Epidermal melanocyte (primary cell): ENCODE results near the gene LCMT1.

Source experiments
- DNase-seq: peaks from one replicate; pipeline ENCODE4 v3.0.0; 2011; ENCODE audit warnings: low spot score; ENCODE audit not compliant: insufficient read length

LCMT1 gene

DNA sequence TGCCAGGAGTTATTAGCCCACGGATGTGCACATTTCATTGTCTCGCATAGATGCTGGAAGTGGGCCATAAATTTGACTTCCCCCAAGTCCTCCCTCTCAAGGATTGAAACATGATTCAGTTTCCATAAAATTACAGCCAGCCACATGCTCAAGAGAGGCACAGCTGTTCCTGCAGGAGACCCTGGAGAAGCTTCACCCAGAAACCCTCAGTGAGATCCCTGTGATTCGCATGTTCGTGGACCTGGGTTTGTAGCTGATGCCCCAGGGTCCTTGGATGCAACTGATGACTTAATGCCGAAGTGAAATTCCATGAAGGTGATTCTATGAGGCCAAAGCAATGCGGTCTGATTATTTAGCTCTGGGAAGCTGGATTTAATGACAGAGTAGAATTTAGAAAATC lies 80.6 kb downstream of the LCMT1 start:
- DNase-seq: no peak

DNA sequence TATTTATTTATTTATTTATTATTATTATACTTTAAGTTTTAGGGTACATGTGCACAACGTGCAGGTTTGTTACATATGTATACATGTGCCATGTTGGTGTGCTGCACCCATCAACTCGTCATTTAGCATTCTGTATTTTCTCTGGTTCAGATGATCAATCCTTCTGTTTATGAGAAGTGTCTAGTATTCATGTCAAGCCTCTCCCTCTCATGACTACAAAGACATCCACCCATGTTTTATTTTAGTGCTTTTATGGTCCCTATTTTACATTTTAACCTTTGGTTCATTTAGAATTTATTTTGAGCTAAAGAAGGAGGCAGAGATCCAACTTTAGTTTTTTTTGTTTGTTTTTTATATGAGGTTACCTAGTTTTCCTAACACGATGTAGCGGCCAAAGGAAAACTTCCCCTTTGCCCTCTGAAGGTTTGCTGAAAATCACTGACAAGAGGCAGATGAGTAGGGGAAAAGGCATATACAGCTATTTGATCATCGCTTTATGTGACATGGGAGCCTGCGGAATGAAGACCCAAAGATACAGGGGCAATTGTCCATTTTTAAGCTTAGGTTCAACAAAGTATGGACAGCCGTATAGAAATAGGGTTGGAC lies 82.8 kb downstream of the LCMT1 start:
- DNase-seq: no peak

DNA sequence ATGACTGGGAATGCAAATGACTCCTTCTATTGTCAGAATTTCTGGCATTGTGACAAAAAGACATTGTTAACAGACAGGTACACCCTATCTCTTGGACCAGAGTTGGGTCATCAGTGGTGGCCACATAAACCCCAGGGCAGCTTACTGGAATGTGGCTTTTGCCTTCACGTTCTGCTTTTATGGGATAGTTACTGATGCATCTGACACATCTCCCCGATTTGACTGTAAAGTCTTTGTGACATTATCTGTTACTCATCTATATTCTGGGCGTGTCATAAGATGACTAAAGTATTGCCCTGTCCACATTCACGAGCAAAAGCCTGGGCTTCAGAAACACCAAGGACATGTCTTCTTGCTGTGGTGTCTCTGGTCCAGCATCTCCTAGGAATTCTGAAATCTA lies 86.5 kb downstream of the LCMT1 start:
- no peak for DNase-seq

DNA sequence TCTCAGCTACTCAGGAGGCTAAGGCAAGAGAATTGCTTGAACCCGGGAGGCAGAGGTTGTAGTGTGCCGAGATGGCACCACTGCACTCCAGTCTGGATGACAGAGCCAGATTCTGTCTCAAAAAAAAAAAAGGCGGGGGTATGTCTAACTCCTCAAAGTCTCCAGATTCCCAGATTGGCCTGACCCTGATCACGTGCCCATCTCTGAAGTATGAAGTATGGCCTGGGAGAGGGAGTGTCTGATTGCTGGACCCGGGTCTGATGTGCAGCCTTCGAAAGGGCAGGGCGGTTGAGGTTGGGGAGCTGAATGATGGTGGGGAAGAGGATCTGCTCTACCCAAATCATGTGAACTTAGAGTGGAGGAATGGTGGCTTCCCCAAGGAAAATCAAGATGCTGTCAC lies 87.9 kb downstream of the LCMT1 start:
- no peak for DNase-seq

DNA sequence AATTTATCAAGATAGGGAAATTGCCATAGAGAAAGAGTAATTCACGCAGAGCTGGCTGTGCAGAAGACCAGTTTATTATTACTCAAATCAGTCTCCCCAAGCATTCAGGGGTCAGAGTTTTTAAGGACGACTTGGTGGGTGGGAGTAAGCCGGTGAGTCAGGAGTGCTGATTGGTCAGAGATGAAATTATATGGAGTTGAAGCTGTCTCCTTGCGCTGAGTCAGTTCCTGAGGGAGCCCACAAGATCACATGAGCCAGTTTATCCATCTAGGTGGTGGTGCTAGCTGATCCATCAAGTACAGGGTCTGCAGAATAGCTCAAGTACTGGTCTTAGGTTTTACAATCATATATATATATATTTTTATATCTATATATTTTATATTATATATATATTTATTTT lies 99.2 kb downstream of the LCMT1 start:
- DNase-seq: no peak

DNA sequence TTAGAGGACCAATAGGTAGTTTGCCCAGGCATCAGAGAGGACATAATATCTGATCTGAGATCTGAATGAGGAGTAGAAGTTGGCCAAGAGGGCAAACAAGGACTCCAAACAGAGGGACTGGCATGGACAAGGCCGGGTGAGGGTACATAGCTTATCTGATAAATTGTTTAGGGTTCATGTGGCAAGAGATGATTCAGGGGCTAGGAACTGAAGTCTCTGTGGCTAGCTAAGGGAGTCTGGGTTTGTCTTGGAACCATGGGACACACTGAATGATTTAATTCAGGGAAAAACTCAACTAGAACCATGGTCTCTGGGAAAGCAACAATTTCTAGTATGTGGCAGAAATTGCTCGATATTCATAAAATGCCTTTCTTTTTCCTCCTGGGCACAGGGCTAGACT lies 101.1 kb downstream of the LCMT1 start:
- DNase-seq: no peak

DNA sequence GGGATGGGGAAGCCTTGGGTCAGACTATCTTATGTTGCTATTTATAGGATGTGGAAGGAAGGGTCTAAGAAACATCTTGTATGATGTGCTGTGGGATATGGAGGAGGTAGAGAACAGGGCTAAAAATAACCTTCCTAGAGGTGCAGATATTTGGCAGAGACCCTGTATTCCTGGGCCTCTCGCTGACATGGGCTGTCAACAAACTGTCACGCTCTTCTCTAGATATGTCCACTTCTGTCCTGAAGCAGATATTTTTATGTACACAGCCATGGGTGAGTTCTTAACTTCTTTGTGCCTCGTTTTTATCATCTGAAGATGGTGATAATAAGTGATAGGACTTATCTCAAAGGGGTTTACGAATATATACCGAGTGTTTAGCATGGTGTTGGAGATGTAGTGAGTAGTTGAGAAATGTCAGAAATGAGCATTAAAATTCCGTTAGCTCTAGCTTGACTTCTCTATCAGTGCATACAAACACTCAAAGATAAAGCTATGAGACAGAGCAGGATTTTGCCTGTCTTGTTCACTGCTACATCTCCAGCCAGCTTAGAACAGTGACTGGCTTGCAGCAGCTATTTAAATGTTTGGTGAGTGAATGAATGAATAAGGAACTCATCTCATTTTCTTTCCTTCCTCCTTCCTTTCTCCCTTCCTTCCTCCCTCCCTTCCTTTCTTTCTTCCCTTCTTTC lies 102.3 kb downstream of the LCMT1 start:
- no peak for DNase-seq

DNA sequence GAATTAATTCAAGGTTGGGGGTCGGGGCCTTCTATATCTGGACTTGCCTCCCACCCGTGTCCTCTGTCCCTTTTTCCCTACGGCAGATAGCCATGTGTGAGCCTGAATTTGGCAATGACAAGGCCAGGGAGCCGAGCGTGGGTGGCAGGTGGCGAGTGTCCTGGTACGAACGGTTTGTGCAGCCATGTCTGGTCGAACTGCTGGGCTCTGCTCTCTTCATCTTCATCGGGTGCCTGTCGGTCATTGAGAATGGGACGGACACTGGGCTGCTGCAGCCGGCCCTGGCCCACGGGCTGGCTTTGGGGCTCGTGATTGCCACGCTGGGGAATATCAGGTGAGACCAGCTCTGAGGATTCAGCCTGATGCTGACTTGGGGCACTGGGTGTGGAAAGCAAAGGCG lies 105.6 kb downstream of the LCMT1 start:
- no peak for DNase-seq

DNA sequence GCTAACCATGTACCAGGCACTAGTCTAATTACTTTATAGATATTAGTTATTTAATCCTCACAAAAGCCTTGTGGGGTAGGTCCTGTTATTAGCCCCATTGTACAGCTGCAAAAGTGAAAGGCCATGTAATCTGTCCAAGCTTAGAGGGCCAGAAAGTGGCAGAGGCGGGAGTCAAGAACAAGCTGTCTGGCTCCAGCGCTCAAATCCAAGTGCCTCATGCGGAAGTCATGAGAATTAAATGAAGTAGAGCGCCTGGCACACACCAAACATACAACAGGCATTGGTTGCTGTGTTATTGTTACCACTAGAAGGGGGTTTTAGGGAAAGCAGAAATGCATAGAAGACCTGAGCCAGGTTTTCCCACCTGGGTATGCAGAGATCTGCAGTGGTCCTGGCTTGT lies 106.4 kb downstream of the LCMT1 start:
- no peak for DNase-seq

DNA sequence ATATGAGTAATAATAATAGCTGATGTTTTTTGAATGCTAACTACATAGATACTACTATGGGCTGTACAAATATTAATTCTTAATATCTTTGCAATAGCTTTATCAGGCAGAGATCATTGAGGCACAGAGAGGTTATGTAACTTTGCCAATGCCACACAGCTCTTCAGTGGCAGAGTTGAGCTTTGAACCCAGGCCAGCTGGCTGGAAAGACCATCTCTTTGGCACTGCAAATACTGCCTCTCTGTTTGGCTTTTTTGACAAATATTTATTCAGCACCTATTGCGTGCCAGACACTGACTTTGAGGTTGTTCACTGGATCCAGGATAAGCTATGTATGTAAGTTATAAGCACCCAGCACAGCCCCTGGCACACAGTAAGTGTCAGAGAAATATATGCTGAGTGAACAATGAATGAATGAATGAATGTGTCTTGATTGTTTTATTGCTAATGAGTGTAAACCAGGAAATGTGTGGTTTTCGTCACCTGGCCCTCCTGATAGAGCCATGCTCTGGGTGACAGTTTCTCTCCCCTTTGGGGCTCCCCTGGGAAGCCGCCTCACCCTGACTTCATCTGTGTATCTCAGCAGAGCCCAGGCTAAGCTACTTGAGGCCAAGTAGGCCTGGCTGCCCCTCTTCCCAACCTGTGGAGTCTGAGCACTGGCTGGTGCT lies 107.7 kb downstream of the LCMT1 start:
- no peak for DNase-seq

DNA sequence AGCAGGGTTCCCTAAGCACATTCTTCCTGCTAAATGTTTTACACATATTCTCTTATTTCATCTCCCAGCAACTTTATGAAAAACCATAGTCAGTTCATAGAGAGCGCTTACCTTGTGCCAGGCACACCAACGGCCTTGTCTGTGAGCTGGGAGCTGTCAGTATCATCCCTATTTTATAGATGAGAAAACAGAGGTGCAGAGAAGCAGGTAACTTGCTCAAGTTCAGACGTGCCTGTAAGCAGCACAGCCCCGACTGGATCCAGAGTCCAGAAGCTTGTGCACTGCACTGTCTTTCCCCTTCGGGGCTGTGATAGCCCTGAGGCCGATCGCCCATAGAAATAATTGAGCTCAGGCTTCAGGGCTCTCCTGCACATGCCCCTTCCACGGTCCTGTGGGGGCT lies 111.4 kb downstream of the LCMT1 start:
- DNase-seq: no peak

DNA sequence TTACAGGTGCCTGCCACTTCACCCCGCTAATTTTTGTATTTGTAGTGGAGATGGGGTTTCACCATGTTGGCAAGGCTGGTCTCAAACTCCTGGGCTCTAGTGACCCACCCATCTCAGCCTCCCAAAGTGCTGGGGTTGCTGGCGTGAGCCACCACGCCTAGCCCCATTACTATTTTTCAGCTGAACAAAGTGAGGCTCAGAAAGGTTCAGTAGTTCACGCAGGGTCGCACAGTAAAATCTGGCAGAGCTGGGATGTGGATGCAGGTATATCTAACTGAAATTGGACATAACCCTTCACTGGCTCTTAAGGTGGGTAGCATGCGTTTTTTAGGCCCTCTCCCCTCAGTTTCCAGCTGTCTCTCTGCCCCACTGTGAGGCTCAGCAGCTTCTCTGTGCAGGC lies 112.4 kb downstream of the LCMT1 start:
- no peak for DNase-seq

DNA sequence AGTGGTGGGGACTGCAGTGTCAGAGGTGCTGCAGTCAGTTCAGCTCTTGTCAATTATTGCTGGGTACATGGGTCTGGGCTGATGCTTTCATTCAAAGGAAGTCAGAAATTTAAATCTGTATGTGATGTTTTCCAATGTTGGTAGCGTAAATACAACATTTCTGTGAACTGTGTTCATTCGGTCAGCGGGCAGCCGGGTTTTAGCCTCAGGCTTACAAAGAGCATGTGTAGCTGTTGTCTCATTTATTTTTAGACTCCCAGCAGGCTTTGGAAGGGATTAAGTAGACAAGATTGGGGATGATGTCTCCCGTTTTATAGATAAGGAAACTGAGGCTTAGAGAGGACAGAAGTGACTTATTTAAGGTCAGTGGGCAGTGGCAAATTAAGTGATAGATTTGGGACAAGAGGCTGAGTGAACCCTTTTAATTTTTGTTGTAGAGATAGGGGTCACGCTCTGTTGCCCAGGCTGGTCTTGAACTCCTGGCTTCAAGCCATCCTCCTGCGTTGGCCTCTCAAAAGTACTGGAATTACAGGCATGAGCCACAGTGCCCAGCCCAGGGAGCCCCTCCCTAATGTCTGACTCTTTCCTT lies 113.3 kb downstream of the LCMT1 start:
- no peak for DNase-seq
